Thymus (tissue), 11 donors: Measurements from ENCODE around the gene MARS1. TPM values are rescaled to one million over a fixed set of nuclear protein-coding genes. Genes with fewer than 3 reads are reported as not detected.
"Not testable (repeated sequence)": the region's sequence is repeated elsewhere in the genome, so short reads cannot be mapped to it uniquely, and the experiment has no call there.

Experiments
- DNase-seq, 9 donors: peaks; one replicate each; pipeline ENCODE4 v3.0.0-alpha.2; 2013; ENCODE audit warnings: low spot score in 9 of 9, low read depth in 6 of 9, missing footprints in 1 of 9
- H3K27ac ChIP-seq, 2 donors: one replicate each; pipeline ENCODE4 v1.5.1; 2013; ENCODE audit warnings: control low read depth in 1 of 2, low read depth in 1 of 2, low read length in 1 of 2, mild to moderate bottlenecking in 1 of 2, moderate library complexity in 1 of 2
- H3K27me3 ChIP-seq, 2 donors: one replicate each; pipeline ENCODE4 v1.5.1; 2013; ENCODE audit warnings: low read length in 1 of 2; ENCODE audit not compliant: control insufficient read depth in 2 of 2, insufficient read depth in 1 of 2
- H3K36me3 ChIP-seq, 2 donors: one replicate each; pipeline ENCODE4 v1.5.1; 2013; ENCODE audit warnings: low read length in 1 of 2, mild to moderate bottlenecking in 1 of 2, moderate library complexity in 1 of 2; ENCODE audit not compliant: control insufficient read depth in 2 of 2, insufficient read depth in 2 of 2
- H3K4me1 ChIP-seq, 2 donors: one replicate each; pipeline ENCODE4 v1.5.1; 2013; ENCODE audit warnings: low read length in 2 of 2; ENCODE audit not compliant: control insufficient read depth in 2 of 2, insufficient read depth in 2 of 2
- H3K4me3 ChIP-seq, 2 donors: one replicate each; pipeline ENCODE4 v1.5.1; 2013; ENCODE audit warnings: low read length in 2 of 2, control low read depth in 1 of 2, mild to moderate bottlenecking in 1 of 2
- H3K9me3 ChIP-seq, 2 donors: one replicate each; pipeline ENCODE4 v1.5.1; 2013; ENCODE audit warnings: low read length in 1 of 2, mild to moderate bottlenecking in 1 of 2; ENCODE audit not compliant: control insufficient read depth in 2 of 2, insufficient read depth in 1 of 2
- WGBS: extraction: QIAGEN DNeasy Blood & Tissue Kit; methylation state at CpG from one replicate; pipeline ENCODE4 v1.1.7; 2013; 5-methylcytosine and 5-hydroxymethylcytosine counted together
- polyA plus RNA-seq: library from polyadenylated mRNA; stranded (reverse); fragments of 200-250 nt; gene quantifications from one replicate; pipeline ENCODE4 v1.2.3, GENCODE V29; 2013
- total RNA-seq: library from RNA; stranded (reverse); fragments of 120-200 nt; gene quantifications from one replicate; pipeline ENCODE4 v1.2.4, GENCODE V29; 2013
- donor health status: healthy.

MARS1 gene
- total and polyA plus RNA-seq, 2 donors: 93.8 to 117 TPM

GRCh38 chr12:57506541-57506940 lies 18.7 kb downstream of the MARS1 start:
- DNase-seq, H3K27ac ChIP-seq, H3K9me3 ChIP-seq, H3K4me1 ChIP-seq, H3K4me3 ChIP-seq, H3K27me3 ChIP-seq: not testable (repeated sequence)
- 93% methylated on average over 4 of the region's 4 CpGs for WGBS
- peaks cover 56 to 69% of the 10 kb centered on the region in 2 donors for H3K36me3 ChIP-seq

- over 99% methylated on average over 25 of the region's 28 CpGs for WGBS
Observed at GRCh38 chr12:57507796-57508195, 19.9 kb downstream of the MARS1 start.

GRCh38 chr12:57511161-57511560 lies 23.3 kb downstream of the MARS1 start:
- Histone ChIP-seq H3K27me3 (no peaks in the 10 kb centered on the region), H3K9me3 (no peaks in the 10 kb centered on the region), H3K36me3 (peaks cover 64 to 69% of the 10 kb centered on the region in 2 donors), H3K4me1 (no peaks in the 10 kb centered on the region), H3K4me3 (no peak overlapping the region), H3K27ac (no peak overlapping the region)
- WGBS: 99% methylated on average over 4 of the region's 4 CpGs
- DNase-seq: no peak

More at GRCh38 chr12:57507796-57508195, 19.9 kb downstream of the MARS1 start:
- H3K27ac ChIP-seq, H3K4me1 ChIP-seq, DNase-seq, H3K9me3 ChIP-seq, H3K27me3 ChIP-seq, H3K4me3 ChIP-seq: not testable (repeated sequence)
- H3K36me3 ChIP-seq: peaks cover 64 to 70% of the 10 kb centered on the region in 2 donors

GRCh38 chr12:57511588-57512325 lies 23.9 kb downstream of the MARS1 start:
- Histone ChIP-seq H3K9me3 (peaks cover 0 to 2% of the 10 kb centered on the region in 2 donors), H3K36me3 (peaks cover 65 to 70% of the 10 kb centered on the region in 2 donors), H3K27ac (no peak overlapping the region), H3K4me3 (no peak overlapping the region), H3K27me3 (no peaks in the 10 kb centered on the region), H3K4me1 (no peaks in the 10 kb centered on the region)
- 97% methylated on average over 7 of the region's 7 CpGs for WGBS
- DNase-seq: no peak

- Histone ChIP-seq H3K4me1 (no peaks in the 10 kb centered on the region), H3K36me3 (peaks cover 73 to 79% of the 10 kb centered on the region in 2 donors), H3K27ac (no peak overlapping the region), H3K27me3 (no peaks in the 10 kb centered on the region), H3K4me3 (no peak overlapping the region), H3K9me3 (peaks cover 0 to 3% of the 10 kb centered on the region in 2 donors)
- 98% methylated on average over 6 of the region's 6 CpGs for WGBS
- no peak for DNase-seq
Observed at GRCh38 chr12:57512665-57513064, 24.8 kb downstream of the MARS1 start.

GRCh38 chr12:57513266-57513665 lies 25.4 kb downstream of the MARS1 start:
- Histone ChIP-seq H3K36me3 (peaks cover 75 to 85% of the 10 kb centered on the region in 2 donors), H3K27ac (no peak overlapping the region), H3K4me1 (peaks cover 0 to 3% of the 10 kb centered on the region in 2 donors), H3K27me3 (no peaks in the 10 kb centered on the region), H3K9me3 (peaks cover 0 to 3% of the 10 kb centered on the region in 2 donors), H3K4me3 (no peak overlapping the region)
- WGBS: 96% methylated on average over 5 of the region's 5 CpGs
- DNase-seq: no peak

- H3K4me3 ChIP-seq, H3K27ac ChIP-seq, DNase-seq, H3K9me3 ChIP-seq, H3K4me1 ChIP-seq, H3K27me3 ChIP-seq: not testable (repeated sequence)
- peaks cover 76 to 87% of the 10 kb centered on the region in 2 donors for H3K36me3 ChIP-seq
- 98% methylated on average over 6 of the region's 6 CpGs for WGBS
Observed at GRCh38 chr12:57513677-57514076, 25.8 kb downstream of the MARS1 start.

GRCh38 chr12:57514246-57514645 lies 26.4 kb downstream of the MARS1 start:
- H3K4me1 ChIP-seq, H3K4me3 ChIP-seq, H3K27me3 ChIP-seq, H3K27ac ChIP-seq, DNase-seq, H3K9me3 ChIP-seq: not testable (repeated sequence)
- WGBS: 98% methylated on average over 9 of the region's 9 CpGs
- peaks cover 76 to 88% of the 10 kb centered on the region in 2 donors for H3K36me3 ChIP-seq

- DNase-seq: no peak
- 97% methylated on average over 9 of the region's 9 CpGs for whole genome bisulfite sequencing
- H3K36me3 ChIP-seq: peaks cover 75 to 84% of the 10 kb centered on the region in 2 donors
- no peak overlapping the region for H3K4me3 ChIP-seq
- H3K27ac ChIP-seq: no peak overlapping the region
- peaks cover 0 to 3% of the 10 kb centered on the region in 2 donors for H3K9me3 ChIP-seq
- no peaks in the 10 kb centered on the region for H3K27me3 ChIP-seq
- peaks cover 10% of the 10 kb centered on the region in 2 donors for H3K4me1 ChIP-seq
Observed at GRCh38 chr12:57514720-57515407, 27.0 kb downstream of the MARS1 start.
